ENCODE measurements around the gene CHST13.

DNA sequence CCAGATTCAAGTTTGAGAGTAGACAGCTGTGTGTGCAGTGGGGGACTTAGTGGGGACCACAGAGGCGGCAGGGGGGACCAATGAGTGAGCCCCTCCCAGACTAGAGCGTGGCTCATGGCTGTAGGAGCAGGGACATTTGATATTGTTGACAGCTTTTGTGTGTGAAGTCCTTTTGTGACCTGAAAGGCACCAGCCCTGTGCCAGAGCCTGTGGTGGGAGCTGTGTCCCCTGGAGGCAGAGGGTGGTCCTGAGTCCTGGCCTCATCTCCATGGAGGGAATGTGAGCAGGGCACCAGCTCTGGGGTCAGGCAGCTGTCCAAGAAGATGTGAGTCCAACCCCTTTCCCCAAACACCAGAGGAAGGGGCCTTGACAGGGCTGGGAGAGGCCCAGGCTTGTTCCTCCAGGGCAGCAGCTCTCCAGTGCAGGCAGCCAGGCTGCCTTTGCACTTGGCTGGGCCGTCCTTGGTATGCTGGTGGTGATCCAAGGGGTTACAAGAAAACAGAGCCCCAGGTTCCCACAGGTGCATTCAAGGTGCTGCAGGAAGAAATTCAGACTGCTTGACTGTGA lies 44.9 kb downstream of the CHST13 start:
- TF ChIP-seq SP1 (IDR thresholded peaks at IDR 0.05), result no peak
- TF ChIP-seq ARNT (IDR thresholded peaks at IDR 0.05), result no peak
- no peak for TF ChIP-seq FOXM1 (IDR thresholded peaks at IDR 0.05; ENCODE audit: borderline replicate concordance)
- no peak for TF ChIP-seq ZNF384 (IDR thresholded peaks at IDR 0.05)
- TF ChIP-seq FOXA1 (IDR thresholded peaks at IDR 0.05), result no peak
- no peak for TF ChIP-seq CTBP1 (IDR thresholded peaks at IDR 0.05; ENCODE audit: borderline replicate concordance)

Measured in HEK293T (cell line).